ENCODE results near the gene CD59.

The CD59 gene

DNA sequence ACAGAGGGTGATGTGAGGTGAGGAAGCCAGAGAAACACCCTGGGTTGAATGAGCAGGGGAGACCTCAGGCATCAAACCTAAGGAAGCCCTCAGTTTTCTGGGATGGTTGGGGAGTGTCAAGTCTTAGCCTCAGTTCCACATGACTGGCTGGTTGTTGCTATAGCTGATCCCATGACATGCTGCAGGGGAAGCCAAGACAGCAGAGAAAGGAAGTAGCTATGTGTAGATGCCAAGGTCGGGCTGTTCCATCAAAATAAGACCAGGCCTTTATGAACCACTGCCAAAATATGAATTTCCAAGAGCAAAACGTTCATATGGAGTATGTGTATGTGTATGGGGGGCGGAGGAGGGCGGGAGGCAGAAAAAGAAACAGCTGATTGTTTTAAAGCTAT lies 11.6 kb downstream of the CD59 start:
- Histone ChIP-seq H3K27ac (ENCODE audit: low read length) (no peak overlapping the region), H3K36me3 (ENCODE audit: insufficient read depth, low read depth, low read length) (peaks cover 23% of the 10 kb centered on the region)

DNA sequence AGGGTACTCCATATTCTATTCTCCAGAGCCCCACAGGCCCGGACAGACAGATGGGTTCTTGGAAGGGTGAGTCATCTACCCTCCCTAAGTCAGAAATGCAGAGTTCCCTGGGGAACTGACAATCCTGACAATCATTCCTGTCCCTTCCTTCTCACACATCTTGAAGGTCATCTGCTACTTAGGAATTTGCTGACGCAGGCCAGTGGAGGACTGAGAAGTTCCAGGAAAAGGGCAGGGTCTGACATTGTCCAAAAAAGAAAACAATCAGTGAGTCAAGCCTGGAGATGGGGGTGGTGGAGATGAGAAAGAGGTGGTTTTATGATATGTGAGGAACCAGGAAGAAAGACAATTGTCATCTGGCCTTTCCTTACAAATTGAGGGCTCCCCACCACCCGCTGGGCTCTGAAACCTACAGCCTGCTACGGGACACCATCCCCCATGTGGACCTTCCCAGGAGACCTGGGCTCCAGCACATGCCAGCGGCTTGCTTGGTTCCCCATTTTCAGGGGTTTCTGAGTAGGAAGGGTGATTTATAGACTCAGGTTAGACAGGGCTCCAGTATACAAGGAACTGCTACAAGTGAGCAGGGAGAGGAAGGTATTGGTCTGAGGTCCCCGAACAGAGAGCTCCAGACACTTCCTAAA lies 12.9 kb downstream of the CD59 start:
- Histone ChIP-seq H3K27ac (ENCODE audit: low read length) (no peak overlapping the region), H3K27me3 (ENCODE audit: insufficient read depth, low read length) (no peaks in the 10 kb centered on the region), H3K4me3 (ENCODE audit: low read length) (no peak overlapping the region), H3K9me3 (ENCODE audit: insufficient read depth, low read depth, low read length) (no peaks in the 10 kb centered on the region), H3K9ac (ENCODE audit: low read depth, low read length) (no peak overlapping the region), H3K4me1 (ENCODE audit: insufficient read depth, low read length) (peaks cover 3% of the 10 kb centered on the region; the same call in 1 of the 2 replicates), H3K36me3 (ENCODE audit: insufficient read depth, low read depth, low read length) (peaks cover 23% of the 10 kb centered on the region)

More for the DNA sequence above, 11.6 kb downstream of the CD59 start:
- Histone ChIP-seq H3K4me3 (ENCODE audit: low read length) (no peak overlapping the region), H3K27me3 (ENCODE audit: insufficient read depth, low read length) (no peaks in the 10 kb centered on the region), H3K4me1 (ENCODE audit: insufficient read depth, low read length) (peaks cover 3% of the 10 kb centered on the region; the same call in 1 of the 2 replicates), H3K9me3 (ENCODE audit: insufficient read depth, low read depth, low read length) (no peaks in the 10 kb centered on the region), H3K9ac (ENCODE audit: low read depth, low read length) (no peak overlapping the region)

DNA sequence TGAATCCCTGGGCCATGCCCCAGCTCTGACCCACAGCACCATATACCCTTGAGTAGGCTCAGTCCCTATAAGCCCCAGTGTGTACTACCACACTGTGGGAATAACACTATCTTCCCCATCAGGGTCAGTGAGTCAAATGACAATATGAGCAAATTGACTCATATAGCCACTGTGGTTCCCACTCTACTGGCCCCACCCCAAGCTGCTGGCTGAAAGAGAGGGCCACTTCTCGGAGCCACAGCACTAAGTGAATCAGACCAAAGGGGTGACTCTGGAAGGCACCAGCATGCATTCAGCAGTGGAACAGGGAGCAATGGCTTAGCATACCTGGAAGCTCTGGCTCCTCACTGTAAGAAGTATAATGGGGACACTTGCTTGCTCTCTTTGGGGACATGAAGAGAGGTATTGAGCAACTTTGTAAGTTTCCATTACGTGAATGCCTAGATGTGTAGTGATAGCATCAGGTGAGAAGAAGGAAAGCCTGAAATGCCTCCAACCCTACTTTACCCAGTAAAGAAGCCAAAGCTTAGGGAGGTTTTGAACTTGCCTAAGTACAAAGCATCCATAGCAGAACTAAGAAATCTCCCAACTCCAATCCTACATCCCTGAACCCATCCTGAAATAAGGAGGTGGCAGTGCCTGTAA lies 13.5 kb downstream of the CD59 start:
- Histone ChIP-seq H3K4me1 (ENCODE audit: insufficient read depth, low read length) (peaks cover 3% of the 10 kb centered on the region; the same call in 1 of the 2 replicates), H3K4me3 (ENCODE audit: low read length) (no peak overlapping the region)

DNA sequence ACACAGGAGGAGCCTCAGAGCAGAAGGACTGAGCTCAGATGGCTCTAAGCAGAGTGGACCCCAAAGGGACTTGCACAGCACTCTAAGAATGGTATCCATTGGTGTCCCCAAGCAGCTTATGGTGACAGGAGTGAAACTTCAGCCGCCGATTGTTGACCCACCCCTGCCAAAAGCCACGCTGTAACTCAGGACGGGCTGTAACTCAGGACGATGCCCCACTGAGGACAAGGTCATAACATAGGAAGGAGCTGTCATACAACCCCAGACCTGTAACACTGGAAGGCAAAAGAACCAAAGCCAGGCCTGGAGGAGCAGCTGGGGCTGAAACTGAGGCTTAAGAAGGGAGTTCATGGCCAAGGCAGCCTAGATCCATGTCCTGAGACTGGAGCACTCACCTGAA lies 14.2 kb downstream of the CD59 start:
- Histone ChIP-seq H3K9ac (ENCODE audit: low read depth, low read length) (no peak overlapping the region), H3K27me3 (ENCODE audit: insufficient read depth, low read length) (no peaks in the 10 kb centered on the region), H3K4me1 (ENCODE audit: insufficient read depth, low read length) (peaks cover 3% of the 10 kb centered on the region; the same call in 1 of the 2 replicates), H3K4me3 (ENCODE audit: low read length) (no peak overlapping the region), H3K36me3 (ENCODE audit: insufficient read depth, low read depth, low read length) (peaks cover 34% of the 10 kb centered on the region), H3K27ac (ENCODE audit: low read length) (no peak overlapping the region), H3K9me3 (ENCODE audit: insufficient read depth, low read depth, low read length) (no peaks in the 10 kb centered on the region)

More for the DNA sequence above, 13.5 kb downstream of the CD59 start:
- Histone ChIP-seq H3K9me3 (ENCODE audit: insufficient read depth, low read depth, low read length) (no peaks in the 10 kb centered on the region), H3K9ac (ENCODE audit: low read depth, low read length) (no peak overlapping the region), H3K27me3 (ENCODE audit: insufficient read depth, low read length) (no peaks in the 10 kb centered on the region), H3K27ac (ENCODE audit: low read length) (no peak overlapping the region), H3K36me3 (ENCODE audit: insufficient read depth, low read depth, low read length) (peaks cover 26% of the 10 kb centered on the region)

DNA sequence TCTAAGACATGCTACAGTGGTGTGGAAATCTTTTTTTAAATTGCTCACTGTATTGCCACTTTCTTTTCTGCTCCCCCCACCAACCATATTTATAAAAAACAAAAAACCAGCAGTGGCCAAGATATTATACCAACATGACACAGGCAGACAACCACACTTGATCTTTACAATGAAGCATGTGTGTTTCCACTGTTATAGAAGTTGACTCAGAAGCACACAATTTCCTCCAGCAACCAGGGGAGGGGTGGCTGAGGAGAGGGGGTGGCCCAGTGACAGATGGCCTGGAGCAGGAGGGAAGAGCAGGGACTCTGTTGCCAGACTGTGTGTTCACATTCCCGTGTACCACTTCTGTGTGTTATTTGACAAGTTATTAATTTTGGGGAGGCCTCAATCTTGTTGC lies 14.8 kb downstream of the CD59 start:
- Histone ChIP-seq H3K27ac (ENCODE audit: low read length) (no peak overlapping the region), H3K4me1 (ENCODE audit: insufficient read depth, low read length) (peaks cover 3% of the 10 kb centered on the region; the same call in 1 of the 2 replicates), H3K9ac (ENCODE audit: low read depth, low read length) (no peak overlapping the region)

DNA sequence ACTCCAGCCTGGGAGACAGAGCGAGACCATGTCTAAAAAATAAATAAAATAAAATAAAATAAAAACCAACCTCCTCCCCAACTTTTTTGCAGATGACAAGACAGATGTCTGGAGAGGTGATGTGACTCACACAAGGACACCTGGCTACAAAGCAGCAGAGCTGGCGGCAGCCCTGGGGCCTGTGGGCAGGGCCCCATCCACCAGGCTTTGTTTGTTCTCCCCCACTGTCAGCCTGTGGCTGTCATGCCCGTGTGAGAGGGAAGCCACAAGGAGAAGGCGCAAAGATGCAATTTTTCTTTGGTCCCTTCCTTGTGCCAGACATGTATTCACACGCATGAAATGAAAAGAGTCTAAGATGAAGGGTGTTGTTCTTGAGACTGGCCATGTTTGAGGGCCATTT lies 16.6 kb downstream of the CD59 start:
- Histone ChIP-seq H3K9me3 (ENCODE audit: insufficient read depth, low read depth, low read length) (no peaks in the 10 kb centered on the region), H3K27ac (ENCODE audit: low read length) (no peak overlapping the region), H3K27me3 (ENCODE audit: insufficient read depth, low read length) (no peaks in the 10 kb centered on the region), H3K4me3 (ENCODE audit: low read length) (no peak overlapping the region), H3K36me3 (ENCODE audit: insufficient read depth, low read depth, low read length) (peaks cover 45% of the 10 kb centered on the region), H3K4me1 (ENCODE audit: insufficient read depth, low read length) (peaks cover 3% of the 10 kb centered on the region; the same call in 1 of the 2 replicates), H3K9ac (ENCODE audit: low read depth, low read length) (no peak overlapping the region)

More for the DNA sequence above, 14.8 kb downstream of the CD59 start:
- Histone ChIP-seq H3K4me3 (ENCODE audit: low read length) (no peak overlapping the region), H3K9me3 (ENCODE audit: insufficient read depth, low read depth, low read length) (no peaks in the 10 kb centered on the region), H3K36me3 (ENCODE audit: insufficient read depth, low read depth, low read length) (peaks cover 39% of the 10 kb centered on the region), H3K27me3 (ENCODE audit: insufficient read depth, low read length) (no peaks in the 10 kb centered on the region)

DNA sequence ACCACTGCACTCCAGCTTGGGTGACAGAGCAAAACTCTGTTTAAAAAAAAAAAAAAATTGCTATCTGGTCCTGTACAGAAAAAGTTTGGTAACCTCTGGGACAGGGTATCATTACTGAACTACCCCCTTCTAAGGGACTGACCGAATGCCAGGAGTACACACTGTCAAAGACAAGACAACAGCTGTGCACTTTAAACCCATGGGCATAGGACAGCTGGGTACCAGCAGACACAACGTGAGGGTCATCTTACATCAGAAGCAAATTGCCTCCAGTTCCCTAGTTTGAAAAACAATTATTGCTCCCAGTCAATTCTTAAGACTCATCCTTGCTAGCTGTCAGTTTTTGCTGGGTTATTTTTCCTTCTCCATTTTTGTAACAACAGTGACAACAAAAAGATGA lies 17.8 kb downstream of the CD59 start:
- Histone ChIP-seq H3K9me3 (ENCODE audit: insufficient read depth, low read depth, low read length) (no peaks in the 10 kb centered on the region), H3K4me1 (ENCODE audit: insufficient read depth, low read length) (no peaks in the 10 kb centered on the region), H3K4me3 (ENCODE audit: low read length) (no peak overlapping the region), H3K27ac (ENCODE audit: low read length) (no peak overlapping the region), H3K9ac (ENCODE audit: low read depth, low read length) (no peak overlapping the region), H3K27me3 (ENCODE audit: insufficient read depth, low read length) (no peaks in the 10 kb centered on the region), H3K36me3 (ENCODE audit: insufficient read depth, low read depth, low read length) (peaks cover 50% of the 10 kb centered on the region)

DNA sequence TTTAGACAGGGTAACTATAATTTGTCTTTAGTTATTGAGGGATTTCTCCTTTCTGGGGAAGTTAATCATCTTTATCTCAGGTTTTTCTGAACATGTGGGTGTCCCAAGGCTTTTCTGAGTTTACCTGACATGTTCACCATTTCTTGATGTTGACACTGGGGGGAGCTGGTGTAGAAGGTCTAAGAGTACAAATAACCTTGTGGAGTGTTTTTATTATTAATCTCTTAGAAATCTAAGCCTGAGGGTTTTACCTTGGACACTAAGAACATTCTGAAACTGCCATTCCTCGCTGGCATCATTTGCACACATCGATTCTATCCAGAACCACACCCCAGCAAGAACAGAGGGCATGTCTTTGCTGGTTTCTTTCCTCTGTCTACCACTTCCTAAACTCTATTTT lies 20.0 kb downstream of the CD59 start:
- no peaks in the 10 kb centered on the region for H3K4me1 ChIP-seq (ENCODE audit: insufficient read depth, low read length)
- no peak overlapping the region for H3K4me3 ChIP-seq (ENCODE audit: low read length)
- peaks cover 49% of the 10 kb centered on the region for H3K36me3 ChIP-seq (ENCODE audit: insufficient read depth, low read depth, low read length)
- no peaks in the 10 kb centered on the region for H3K27me3 ChIP-seq (ENCODE audit: insufficient read depth, low read length)
- no peak overlapping the region for H3K27ac ChIP-seq (ENCODE audit: low read length)
- H3K9me3 ChIP-seq (ENCODE audit: insufficient read depth, low read depth, low read length), result no peaks in the 10 kb centered on the region
- no peak overlapping the region for H3K9ac ChIP-seq (ENCODE audit: low read depth, low read length)

DNA sequence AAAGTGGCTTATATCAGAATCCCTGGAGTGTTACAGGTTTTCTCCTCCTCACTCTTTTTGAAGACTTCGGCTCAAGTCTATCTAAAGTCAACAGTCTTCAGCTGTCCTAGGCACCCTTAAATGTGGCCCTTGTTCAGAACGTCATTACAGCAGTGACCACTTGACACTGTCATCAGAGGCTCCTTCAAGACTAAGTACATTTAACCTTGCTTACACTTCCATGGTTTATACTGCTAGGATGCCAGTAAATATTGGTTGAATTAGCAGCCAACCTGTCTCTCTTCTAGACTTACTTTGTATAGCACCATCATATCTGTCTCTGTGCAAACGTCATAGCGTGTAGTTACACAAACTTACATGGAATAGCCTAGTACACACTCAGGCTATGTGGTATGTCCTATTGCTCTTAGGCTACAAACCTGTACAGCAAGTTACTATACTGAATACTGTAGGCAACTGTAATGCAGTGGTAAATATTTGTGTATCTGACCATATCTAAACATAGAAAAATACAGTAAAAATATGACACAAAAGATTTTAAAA lies 22.3 kb downstream of the CD59 start:
- no peaks in the 10 kb centered on the region for H3K27me3 ChIP-seq (ENCODE audit: insufficient read depth, low read length)
- H3K9me3 ChIP-seq (ENCODE audit: insufficient read depth, low read depth, low read length), result no peaks in the 10 kb centered on the region
- H3K36me3 ChIP-seq (ENCODE audit: insufficient read depth, low read depth, low read length), result peaks cover 51% of the 10 kb centered on the region
- H3K27ac ChIP-seq (ENCODE audit: low read length), result no peak overlapping the region
- H3K4me3 ChIP-seq (ENCODE audit: low read length), result no peak overlapping the region
- H3K9ac ChIP-seq (ENCODE audit: low read depth, low read length), result no peak overlapping the region
- no peaks in the 10 kb centered on the region for H3K4me1 ChIP-seq (ENCODE audit: insufficient read depth, low read length)

DNA sequence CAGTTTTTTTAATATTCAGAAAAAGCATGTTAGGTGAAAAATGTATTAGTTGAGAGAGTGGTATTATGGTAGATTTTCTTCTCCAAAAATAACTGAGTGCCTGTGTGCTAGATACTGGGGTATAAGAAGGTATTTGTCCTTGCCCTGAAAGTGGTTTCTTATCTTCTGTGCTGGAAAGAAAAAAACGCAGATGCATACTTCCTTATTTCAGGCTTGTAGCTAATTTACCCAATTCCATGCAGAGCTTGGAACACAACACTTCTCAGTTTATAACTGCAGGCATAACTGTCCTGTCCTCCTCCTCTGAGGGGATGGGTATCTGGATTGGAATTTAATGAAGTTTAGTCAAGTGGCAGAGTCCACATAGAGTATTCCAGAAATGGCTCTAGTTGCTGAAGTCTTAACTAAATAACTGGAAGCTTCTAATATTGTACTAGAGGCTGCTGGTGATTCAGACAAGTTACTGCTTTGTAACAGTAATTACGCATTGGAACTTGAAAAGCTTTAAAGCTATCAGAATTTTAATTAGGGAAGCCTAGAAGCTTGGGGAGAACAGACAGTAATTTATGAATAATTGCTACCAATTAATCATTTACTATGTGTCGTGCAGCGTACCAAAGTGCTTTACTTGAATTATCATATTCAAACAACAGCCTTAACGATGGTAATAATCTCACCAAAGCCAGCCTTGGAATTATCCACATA lies 22.9 kb downstream of the CD59 start:
- Histone ChIP-seq H3K9ac (ENCODE audit: low read depth, low read length) (no peak overlapping the region), H3K9me3 (ENCODE audit: insufficient read depth, low read depth, low read length) (no peaks in the 10 kb centered on the region), H3K4me1 (ENCODE audit: insufficient read depth, low read length) (no peaks in the 10 kb centered on the region), H3K27me3 (ENCODE audit: insufficient read depth, low read length) (no peaks in the 10 kb centered on the region), H3K27ac (ENCODE audit: low read length) (no peak overlapping the region), H3K4me3 (ENCODE audit: low read length) (no peak overlapping the region), H3K36me3 (ENCODE audit: insufficient read depth, low read depth, low read length) (peaks cover 56% of the 10 kb centered on the region)

DNA sequence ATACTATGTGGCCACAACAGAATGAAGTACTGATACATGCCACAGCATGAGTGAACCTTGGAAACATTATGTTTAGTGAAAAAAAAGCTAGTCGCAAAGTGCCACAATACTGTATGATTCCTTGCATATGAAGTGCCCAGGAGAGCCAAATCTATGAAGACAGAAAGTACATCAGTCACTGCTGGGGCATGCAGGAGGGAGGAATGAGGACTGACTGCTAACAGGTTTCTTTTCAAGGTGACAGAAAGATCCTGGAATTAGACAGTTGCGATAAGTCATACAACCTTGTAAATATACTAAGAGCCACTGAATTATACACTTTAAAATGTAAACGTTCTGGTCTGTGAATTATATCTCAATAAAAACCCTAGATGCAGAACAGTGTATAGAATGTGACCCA lies 23.8 kb downstream of the CD59 start:
- Histone ChIP-seq H3K4me3 (ENCODE audit: low read length) (no peak overlapping the region), H3K27ac (ENCODE audit: low read length) (no peak overlapping the region), H3K4me1 (ENCODE audit: insufficient read depth, low read length) (no peaks in the 10 kb centered on the region), H3K36me3 (ENCODE audit: insufficient read depth, low read depth, low read length) (peaks cover 50% of the 10 kb centered on the region), H3K27me3 (ENCODE audit: insufficient read depth, low read length) (no peaks in the 10 kb centered on the region), H3K9me3 (ENCODE audit: insufficient read depth, low read depth, low read length) (no peaks in the 10 kb centered on the region), H3K9ac (ENCODE audit: low read depth, low read length) (no peak overlapping the region)
